DND-41 (cell line): ENCODE results near the gene SS18.

Experiments used
- CTCF ChIP-seq: IDR thresholded peaks from 2 replicates; pipeline ENCODE4 v1.5.1; 2012; ENCODE audit warnings: borderline replicate concordance, low read length, moderate library complexity, mild to moderate bottlenecking; ENCODE audit not compliant: poor library complexity, severe bottlenecking; ENCODE audit errors: extremely low read depth
- EZH2 ChIP-seq: IDR thresholded peaks from 3 replicates; pipeline ENCODE4 v1.6.1; 2012; ENCODE audit warnings: borderline replicate concordance, low read depth, mild to moderate bottlenecking, moderate library complexity, low read length, inconsistent platforms; ENCODE audit not compliant: severe bottlenecking

GRCh38 chr18:26004832-26005231 lies 85.6 kb downstream of the SS18 start:
- no peak for TF ChIP-seq CTCF
- TF ChIP-seq EZH2: no peak
